Glutamatergic neuron (in vitro differentiated cells): ENCODE data around the gene CRHR1. TPM values are rescaled to one million over a fixed set of nuclear protein-coding genes. Genes with fewer than 3 reads are reported as not detected.

Source experiments
- DNase-seq: peaks from one replicate; pipeline ENCODE4 v3.0.0; 2022
- H3K27ac Mint-ChIP-seq: one replicate; pipeline ENCODE4 v1.8.0; 2020; ENCODE audit warnings: mild to moderate bottlenecking, mixed read lengths, inconsistent platforms; ENCODE audit not compliant: unreplicated experiment
- H3K27me3 Mint-ChIP-seq: one replicate; pipeline ENCODE4 v1.8.0; 2020; ENCODE audit warnings: mild to moderate bottlenecking, moderate library complexity, mixed read lengths, inconsistent platforms; ENCODE audit not compliant: unreplicated experiment
- H3K36me3 Mint-ChIP-seq: one replicate; pipeline ENCODE4 v1.8.0; 2020; ENCODE audit warnings: mild to moderate bottlenecking, mixed read lengths, inconsistent platforms; ENCODE audit not compliant: unreplicated experiment
- H3K4me1 Mint-ChIP-seq: one replicate; pipeline ENCODE4 v1.8.0; 2020; ENCODE audit warnings: mild to moderate bottlenecking, low read depth, mixed read lengths, inconsistent platforms; ENCODE audit not compliant: unreplicated experiment
- H3K4me3 Mint-ChIP-seq: one replicate; pipeline ENCODE4 v1.8.0; 2020; ENCODE audit warnings: mild to moderate bottlenecking, mixed read lengths, inconsistent platforms; ENCODE audit not compliant: unreplicated experiment
- H3K9me3 Mint-ChIP-seq: one replicate; pipeline ENCODE4 v1.8.0; 2020; ENCODE audit warnings: mild to moderate bottlenecking, moderate library complexity, mixed read lengths, inconsistent platforms; ENCODE audit not compliant: unreplicated experiment
- CTCF ChIP-seq: fragments of 200-600 bp; sonication (generic); IDR thresholded peaks from one replicate; pipeline ENCODE4 v1.5.0; 2021; ENCODE audit not compliant: partially characterized antibody, unreplicated experiment
- total RNA-seq: library from RNA; stranded (reverse); fragmentation: NEBNext Ultra II Directional; extraction: Animal tissue kit (Norgen Biotek cat#: 25700); gene quantifications from one replicate; pipeline ENCODE4 v1.2.1, GENCODE V29; 2021; ENCODE audit not compliant: unreplicated experiment

CRHR1 gene
- total RNA-seq, 1 donor from 2014 or later: 0.71 TPM

GRCh38 chr17:45814622-45815606, 30.8 kb downstream of the CRHR1 start:
- peaks cover 3% of the 10 kb centered on the region for H3K27me3 Mint-ChIP-seq
- no peak overlapping the region for H3K27ac Mint-ChIP-seq
- DNase-seq: no peak
- peaks cover 1% of the 10 kb centered on the region for H3K4me1 Mint-ChIP-seq
- peaks cover 4% of the 10 kb centered on the region for H3K9me3 Mint-ChIP-seq
- H3K36me3 Mint-ChIP-seq: no peaks in the 10 kb centered on the region
- no peak overlapping the region for H3K4me3 Mint-ChIP-seq
- TF ChIP-seq CTCF: no peak

- Mint-ChIP-seq H3K27ac (no peak overlapping the region), H3K27me3 (peaks cover 5% of the 10 kb centered on the region), H3K9me3 (peaks cover 6% of the 10 kb centered on the region), H3K4me3 (no peak overlapping the region), H3K4me1 (peaks cover 3% of the 10 kb centered on the region), H3K36me3 (peaks cover 2% of the 10 kb centered on the region)
- no peak for DNase-seq
- no peak for TF ChIP-seq CTCF
Observed at GRCh38 chr17:45815752-45816151, 31.6 kb downstream of the CRHR1 start.

- Mint-ChIP-seq H3K36me3 (peaks cover 4% of the 10 kb centered on the region), H3K4me3 (no peak overlapping the region), H3K27ac (no peak overlapping the region), H3K27me3 (peaks cover 6% of the 10 kb centered on the region), H3K4me1 (peaks cover 4% of the 10 kb centered on the region), H3K9me3 (peaks cover 6% of the 10 kb centered on the region)
- no peak for DNase-seq
- TF ChIP-seq CTCF: no peak
Observed at GRCh38 chr17:45818041-45818440, 33.9 kb downstream of the CRHR1 start.

GRCh38 chr17:45818699-45819098, 34.6 kb downstream of the CRHR1 start:
- no peak overlapping the region for H3K27ac Mint-ChIP-seq
- no peak for TF ChIP-seq CTCF

GRCh38 chr17:45819632-45820031, 35.5 kb downstream of the CRHR1 start:
- DNase-seq: no peak
- peaks cover 2% of the 10 kb centered on the region for H3K4me1 Mint-ChIP-seq
- no peak overlapping the region for H3K4me3 Mint-ChIP-seq
- H3K27me3 Mint-ChIP-seq: peaks cover 7% of the 10 kb centered on the region
- peaks cover 4% of the 10 kb centered on the region for H3K9me3 Mint-ChIP-seq
- no peak for TF ChIP-seq CTCF
- H3K27ac Mint-ChIP-seq: no peak overlapping the region
- peaks cover 4% of the 10 kb centered on the region for H3K36me3 Mint-ChIP-seq

More at GRCh38 chr17:45818699-45819098, 34.6 kb downstream of the CRHR1 start:
- no peak overlapping the region for H3K4me3 Mint-ChIP-seq
- peaks cover 2% of the 10 kb centered on the region for H3K4me1 Mint-ChIP-seq
- peaks cover 6% of the 10 kb centered on the region for H3K9me3 Mint-ChIP-seq
- peaks cover 7% of the 10 kb centered on the region for H3K27me3 Mint-ChIP-seq
- DNase-seq: no peak
- H3K36me3 Mint-ChIP-seq: peaks cover 4% of the 10 kb centered on the region
